Measurements from ENCODE around the gene MSANTD7.
"Not testable (repeated sequence)": the region's sequence is repeated elsewhere in the genome, so short reads cannot be mapped to it uniquely, and the experiment has no call there.

Gene MSANTD7

GRCh38 chr10:14838582-14839304 is 637 bp downstream of the MSANTD7 start:
- DNase-seq: peak; percentile 43

GRCh38 chr10:14839305-14839695 is 1.2 kb downstream of the MSANTD7 start:
- peak; percentile 14 for DNase-seq

GRCh38 chr10:14840178-14840577 is 2.1 kb downstream of the MSANTD7 start:
- DNase-seq: no peak

GRCh38 chr10:14843327-14843988 is 5.4 kb downstream of the MSANTD7 start:
- no peak for DNase-seq

- no peak for DNase-seq
Observed at GRCh38 chr10:14844948-14845347, 6.8 kb downstream of the MSANTD7 start.

- no peak for DNase-seq
Observed at GRCh38 chr10:14852236-14852635, 14.1 kb downstream of the MSANTD7 start.

- DNase-seq: no peak
Observed at GRCh38 chr10:14855453-14855852, 17.3 kb downstream of the MSANTD7 start.

GRCh38 chr10:14858338-14858960 is 20.3 kb downstream of the MSANTD7 start:
- DNase-seq: no peak

GRCh38 chr10:14859043-14859442 is 20.9 kb downstream of the MSANTD7 start:
- DNase-seq: no peak

GRCh38 chr10:14859775-14860174 is 21.7 kb downstream of the MSANTD7 start:
- DNase-seq: no peak

GRCh38 chr10:14860791-14861190 is 22.7 kb downstream of the MSANTD7 start:
- DNase-seq: no peak

- not testable (repeated sequence) for DNase-seq
Observed at GRCh38 chr10:14864466-14864865, 26.4 kb downstream of the MSANTD7 start.

GRCh38 chr10:14864871-14865270 is 26.8 kb downstream of the MSANTD7 start:
- DNase-seq: not testable (repeated sequence)

- DNase-seq: no peak
Observed at GRCh38 chr10:14873090-14873760, 35.1 kb downstream of the MSANTD7 start.

GRCh38 chr10:14875941-14876340 is 37.8 kb downstream of the MSANTD7 start:
- DNase-seq: no peak

GRCh38 chr10:14876764-14877163 is 38.7 kb downstream of the MSANTD7 start:
- no peak for DNase-seq

GRCh38 chr10:14878266-14879123 is 40.4 kb downstream of the MSANTD7 start, which contains the start of gene SUV39H2:
Gene SUV39H2 (plus strand): TSS chr10:14878866. CDS start chr10:14878889, 23 bp downstream.
- DNase-seq: peak; percentile 96

GRCh38 chr10:14879124-14879927 is 41.2 kb downstream of the MSANTD7 start:
- peak; percentile 62 for DNase-seq

GRCh38 chr10:14879928-14880193 is 41.8 kb downstream of the MSANTD7 start:
- DNase-seq: no peak

GRCh38 chr10:14880229-14880628 is 42.1 kb downstream of the MSANTD7 start:
- DNase-seq: no peak

- no peak for DNase-seq
Observed at GRCh38 chr10:14884082-14884481, 46.0 kb downstream of the MSANTD7 start.

Data from stimulated activated CD4-positive, alpha-beta T cell treated with anti-CD3 and anti-CD28 coated beads, Interleukin-15, amount 100 ng/mL, for 24 hours (primary cell).